A549 (cell line): ENCODE measurements around the gene ZNF140. TPM values are rescaled to one million over a fixed set of nuclear protein-coding genes. Genes with fewer than 3 reads are reported as not detected.

ENCODE experiments used
- ATAC-seq, 2 experiments: fragments of 200-7000 bp in 1 of 2; fragments of >200 bp in 1 of 2; cut with Nextera tagmentation in 1 of 2; cut with Tn5 transposase in 1 of 2; 3 replicates each; pipeline versions ENCODE4 v1.8.0 to v1.9.1; 2018 to 2020; ENCODE audit warnings: mild to moderate bottlenecking in 1 of 2, moderate library complexity in 1 of 2
- CTCF ChIA-PET: fragments of 300-600 bp; sonication (Branson Sonifier 250); formaldehyde crosslinking; extraction: SDS; loops from one replicate; lab custom pipeline; 2021; ENCODE audit warnings: antibody characterized with exemption, inconsistent platforms; lab: Yijun Ruan, JAX
- POLR2A ChIA-PET: fragments of 350-600 bp; formaldehyde crosslinking; extraction: SDS; loops from one replicate; lab custom pipeline; 2021; ENCODE audit warnings: antibody characterized with exemption, inconsistent platforms; lab: Yijun Ruan, JAX
- DNase-seq, 2 experiments: peaks; one replicate each; pipeline versions ENCODE4 v3.0.0 to v3.0.0-alpha.2; 2011 to 2016; ENCODE audit warnings: low read depth in 1 of 2, low spot score in 1 of 2
- FAIRE-seq: peaks from 2 replicates; lab custom pipeline; 2011; peaks lifted over from hg19 to GRCh38; lab: Jason Lieb, UNC
- H3K27ac ChIP-seq, 2 experiments: fragments of >200 bp; sonication (Bioruptor Twin); formaldehyde crosslinking; 3 replicates each; pipeline ENCODE4 v1.5.1; 2016 to 2017
- H3K4me1 ChIP-seq: fragments of >200 bp; sonication (Bioruptor Twin); formaldehyde crosslinking; 3 replicates; pipeline ENCODE4 v1.6.1; 2016
- H3K4me2 ChIP-seq: fragments of >200 bp; sonication (Bioruptor Twin); formaldehyde crosslinking; 3 replicates; pipeline ENCODE4 v1.6.1; 2016
- H3K4me3 ChIP-seq: fragments of >200 bp; sonication (Bioruptor Twin); formaldehyde crosslinking; 3 replicates; pipeline ENCODE4 v1.5.1; 2016
- H3K9me3 ChIP-seq: fragments of >200 bp; sonication (Bioruptor Twin); formaldehyde crosslinking; 3 replicates; pipeline ENCODE4 v1.6.1; 2016
- ATOH8 ChIP-seq: fragments of 250-450 bp; sonication (Bioruptor Pico); IDR thresholded peaks from 2 replicates; pipeline ENCODE4 v1.5.0; 2020; ENCODE audit warnings: low read depth, mild to moderate bottlenecking, moderate library complexity
- BHLHE40 ChIP-seq: IDR thresholded peaks from 2 replicates; pipeline ENCODE4 v1.6.1; 2012; ENCODE audit warnings: low read depth, low read length, inconsistent platforms
- CBX2 ChIP-seq: fragments of 200-600 bp; sonication (generic); IDR thresholded peaks from 2 replicates; pipeline ENCODE4 v1.6.1; 2016; ENCODE audit warnings: low read depth, mild to moderate bottlenecking, borderline replicate concordance
- CTCF ChIP-seq: fragments of >200 bp; sonication (Bioruptor Twin); formaldehyde crosslinking; IDR thresholded peaks from 3 replicates; pipeline ENCODE4 v1.5.1; 2016
- EHMT2 ChIP-seq: fragments of 200-600 bp; sonication (generic); IDR thresholded peaks from 2 replicates; pipeline ENCODE4 v1.6.1; 2016; ENCODE audit warnings: antibody characterized with exemption, low read depth, mild to moderate bottlenecking, moderate library complexity
- ELK1 ChIP-seq: fragments of 150-350 bp; IDR thresholded peaks from 2 replicates; pipeline ENCODE4 v1.6.1; 2014; ENCODE audit warnings: low read depth, mild to moderate bottlenecking, low read length
- GATA3 ChIP-seq: IDR thresholded peaks from 2 replicates; pipeline ENCODE4 v1.6.1; 2012; ENCODE audit warnings: borderline replicate concordance
- HES2 ChIP-seq: fragments of >200 bp; sonication (Bioruptor Twin); formaldehyde crosslinking; IDR thresholded peaks from 2 replicates; pipeline ENCODE4 v1.6.1; 2016
- HMGXB4 ChIP-seq: fragments of 250-450 bp; sonication (Bioruptor Pico); IDR thresholded peaks from 2 replicates; pipeline ENCODE4 v1.5.0; 2021; ENCODE audit warnings: mild to moderate bottlenecking, moderate library complexity, borderline replicate concordance
- HOXB13 ChIP-seq: fragments of 250-450 bp; sonication (Bioruptor Pico); IDR thresholded peaks from 2 replicates; pipeline ENCODE4 v1.5.0; 2020; ENCODE audit warnings: low read depth, mild to moderate bottlenecking, moderate library complexity
- JUNB ChIP-seq: fragments of >200 bp; sonication (Bioruptor Twin); formaldehyde crosslinking; IDR thresholded peaks from 2 replicates; pipeline ENCODE4 v1.6.1; 2016
- KDM1A ChIP-seq: fragments of 200-600 bp; sonication (generic); IDR thresholded peaks from 2 replicates; pipeline ENCODE4 v1.6.1; 2016; ENCODE audit warnings: low read depth, mild to moderate bottlenecking
- MAX ChIP-seq: IDR thresholded peaks from 2 replicates; pipeline ENCODE4 v1.6.1; 2012
- MAZ ChIP-seq: fragments of 150-350 bp; IDR thresholded peaks from 2 replicates; pipeline ENCODE4 v1.6.1; 2014; ENCODE audit warnings: antibody characterized with exemption, low read depth, low read length, borderline replicate concordance
- MYC ChIP-seq: IDR thresholded peaks from 2 replicates; pipeline ENCODE4 v1.6.1; 2012; ENCODE audit warnings: mild to moderate bottlenecking, inconsistent platforms, low read length, improper control_type of control experiment, borderline replicate concordance
- NFE2L2 ChIP-seq: fragments of 150-350 bp; conservative IDR thresholded peaks from 2 replicates; pipeline ENCODE4 v1.6.1; 2014; ENCODE audit warnings: low read length
- NPAS2 ChIP-seq: fragments of 250-450 bp; sonication (Bioruptor Pico); IDR thresholded peaks from 2 replicates; pipeline ENCODE4 v1.8.0; 2022; ENCODE audit warnings: mild to moderate bottlenecking, moderate library complexity, borderline replicate concordance
- RFX5 ChIP-seq: fragments of 450-650 bp; IDR thresholded peaks from 2 replicates; pipeline ENCODE4 v1.7.1; 2014; ENCODE audit warnings: antibody characterized with exemption, mild to moderate bottlenecking, moderate library complexity
- SMC3 ChIP-seq: fragments of >200 bp; sonication (Bioruptor Twin); formaldehyde crosslinking; IDR thresholded peaks from 3 replicates; pipeline ENCODE4 v1.6.1; 2018; ENCODE audit warnings: inconsistent platforms
- USF2 ChIP-seq: fragments of 450-650 bp; IDR thresholded peaks from 2 replicates; pipeline ENCODE4 v1.6.1; 2014; ENCODE audit warnings: antibody characterized with exemption
- ZNF302 ChIP-seq: fragments of 250-450 bp; sonication (Bioruptor Pico); IDR thresholded peaks from 2 replicates; pipeline ENCODE4 v1.9.0; 2021; ENCODE audit warnings: inconsistent platforms, mild to moderate bottlenecking, moderate library complexity
- WGBS: methylation state at CpG from one replicate; pipeline ENCODE4 v1.1.6; 2017; ENCODE audit errors: missing lambda C conversion rate; 5-methylcytosine and 5-hydroxymethylcytosine counted together
- polyA plus RNA-seq, 4 experiments: library from polyadenylated mRNA; depleted of rRNA in 3 of 4; stranded (reverse); fragments of >200 nt; fragmentation: RNase III in 1 of 4; extraction: RNeasy Plus Mini Kit Qiagen cat#74134 plus additional on column Dnase treatment in 1 of 4; gene quantifications; 2 replicates in 3 of 4; 3 replicates in 1 of 4; pipeline ENCODE4 v1.2.3, GENCODE V29; 2011 to 2017

The ZNF140 gene
- polyA plus RNA-seq, 2 of the 4 experiments (the other 2 are of a cell fraction), result 8.8 to 22.8 TPM

GRCh38 chr12:133061954-133062353, 18.8 kb upstream of the ZNF140 start:
- peaks cover 97% of the 10 kb centered on the region for H3K9me3 ChIP-seq
- no peaks in the 10 kb centered on the region for H3K4me1 ChIP-seq
- POLR2A ChIA-PET, result no interaction called here
- no peak overlapping the region for H3K27ac ChIP-seq
- no peak for DNase-seq
- no peak overlapping the region for H3K4me2 ChIP-seq
- no peak overlapping the region for H3K4me3 ChIP-seq
- CTCF ChIA-PET, result no interaction called here
- TF ChIP-seq ZNF302 (CRISPR knock-in tag) (no peak), ELK1 (no peak), HMGXB4 (CRISPR knock-in tag) (no peak), MAX (no peak), NFE2L2 (no peak), CTCF (no peak), KDM1A (no peak), MYC (no peak), BHLHE40 (no peak), EHMT2 (no peak), MAZ (no peak), RFX5 (no peak), JUNB (no peak), ATOH8 (CRISPR knock-in tag) (no peak), HES2 (no peak), SMC3 (no peak), NPAS2 (CRISPR knock-in tag) (no peak), GATA3 (no peak), HOXB13 (CRISPR knock-in tag) (no peak), CBX2 (no peak)
- FAIRE-seq, result no peak
- WGBS, result 86% methylated on average over 1 of the region's 1 CpG
- ATAC-seq, result no peak

GRCh38 chr12:133063556-133063955, 17.2 kb upstream of the ZNF140 start:
- ChIA-PET POLR2A (no interaction called here), CTCF (interaction anchor here (0.7 kb wide), 1 partner anchor 19 kb away, joined by 3 read pairs; no protein-coding TSS in a partner anchor)
- no peak for TF ChIP-seq NPAS2 (CRISPR knock-in tag)
- TF ChIP-seq USF2, result no peak
- no peak for TF ChIP-seq HMGXB4 (CRISPR knock-in tag)
- Histone ChIP-seq H3K9me3 (peaks cover 96% of the 10 kb centered on the region), H3K4me1 (no peaks in the 10 kb centered on the region), H3K4me3 (no peak overlapping the region), H3K4me2 (no peak overlapping the region), H3K27ac (no peak overlapping the region)
- ATAC-seq (no peak), FAIRE-seq (no peak), DNase-seq (no peak)
- WGBS, result 76% methylated on average over 1 of the region's 1 CpG
